Stimulated activated CD4-positive, alpha-beta T cell treated with anti-CD3 and anti-CD28 coated beads, Interleukin-1b, Interleukin-23, amount 100 ng/mL, for 24 hours (primary cell): ENCODE results near the gene COL23A1.

Experiments used
- DNase-seq, 4 experiments: peaks; one replicate each; pipeline ENCODE4 v3.0.0-alpha.2; 2020; ENCODE audit warnings: low read depth in 4 of 4, low spot score in 1 of 4

COL23A1 gene

GRCh38 chr5:178590141-178590923 is at the start of gene COL23A1:
Gene COL23A1 (minus strand): TSS chr5:178590393.
- DNase-seq: no peak

DNA sequence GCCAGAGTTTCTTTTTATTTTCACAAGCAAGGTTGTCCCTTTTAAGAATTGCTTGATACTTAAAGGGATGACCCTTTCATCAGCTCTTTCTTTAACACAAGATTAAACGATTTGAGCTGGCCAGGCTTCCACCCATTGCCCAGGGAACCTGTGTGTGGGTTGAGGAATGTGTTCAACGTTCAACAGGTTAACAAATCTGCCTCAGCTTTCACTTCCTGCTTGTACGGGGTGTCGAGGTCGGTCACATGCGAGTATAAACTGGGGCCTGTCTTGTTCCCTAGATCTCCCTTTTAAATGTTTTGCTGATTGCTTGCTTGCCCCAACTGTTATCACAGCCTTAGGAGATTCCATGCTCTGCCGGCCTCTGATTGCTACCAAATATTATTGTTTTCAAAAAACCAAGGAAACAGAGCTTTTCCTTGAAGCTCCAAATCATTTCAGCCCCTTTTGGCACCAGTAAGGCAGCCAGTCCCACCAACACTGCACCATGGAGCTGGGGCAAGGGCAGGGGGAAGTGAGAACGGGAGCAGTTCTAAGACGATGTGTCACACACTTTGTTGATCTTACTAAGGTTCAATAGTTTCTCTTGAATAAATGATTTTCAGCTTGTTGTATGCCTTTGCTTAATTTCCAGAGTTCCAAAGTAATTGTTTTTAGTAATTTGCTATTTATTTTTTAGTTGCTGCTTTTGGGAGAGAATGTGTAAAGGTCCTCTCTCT is 47.3 kb upstream of the COL23A1 start:
- no peak for DNase-seq

GRCh38 chr5:178632285-178632684 is 42.1 kb upstream of the COL23A1 start:
- no peak for DNase-seq

- no peak for DNase-seq
These were observed 40.8 kb upstream of the COL23A1 start for GRCh38 chr5:178630951-178631350.

DNA sequence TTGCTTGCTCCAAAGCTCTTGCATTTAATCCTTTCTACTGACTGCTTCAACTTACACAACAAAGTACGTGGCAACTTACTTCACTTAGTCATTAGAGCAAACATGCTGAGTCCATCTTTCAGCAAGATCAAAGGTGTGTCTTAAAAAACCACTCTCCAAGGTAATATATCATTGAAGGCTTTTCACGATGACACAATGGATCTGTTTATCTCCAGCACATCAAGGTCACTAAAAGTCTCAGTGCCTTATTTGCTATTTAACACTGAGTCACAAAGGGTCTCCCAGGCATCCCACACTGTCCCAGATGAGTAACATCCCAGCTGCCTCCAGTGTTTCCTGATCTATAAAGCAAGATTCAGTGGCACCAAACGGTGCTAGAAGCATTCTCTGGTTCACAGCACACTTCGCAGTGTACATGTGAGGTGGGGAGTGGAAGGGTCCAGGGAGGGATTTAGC is 40.3 kb upstream of the COL23A1 start:
- DNase-seq: no peak

- no peak for DNase-seq
These were observed 37.0 kb upstream of the COL23A1 start for GRCh38 chr5:178627259-178627598.

DNA sequence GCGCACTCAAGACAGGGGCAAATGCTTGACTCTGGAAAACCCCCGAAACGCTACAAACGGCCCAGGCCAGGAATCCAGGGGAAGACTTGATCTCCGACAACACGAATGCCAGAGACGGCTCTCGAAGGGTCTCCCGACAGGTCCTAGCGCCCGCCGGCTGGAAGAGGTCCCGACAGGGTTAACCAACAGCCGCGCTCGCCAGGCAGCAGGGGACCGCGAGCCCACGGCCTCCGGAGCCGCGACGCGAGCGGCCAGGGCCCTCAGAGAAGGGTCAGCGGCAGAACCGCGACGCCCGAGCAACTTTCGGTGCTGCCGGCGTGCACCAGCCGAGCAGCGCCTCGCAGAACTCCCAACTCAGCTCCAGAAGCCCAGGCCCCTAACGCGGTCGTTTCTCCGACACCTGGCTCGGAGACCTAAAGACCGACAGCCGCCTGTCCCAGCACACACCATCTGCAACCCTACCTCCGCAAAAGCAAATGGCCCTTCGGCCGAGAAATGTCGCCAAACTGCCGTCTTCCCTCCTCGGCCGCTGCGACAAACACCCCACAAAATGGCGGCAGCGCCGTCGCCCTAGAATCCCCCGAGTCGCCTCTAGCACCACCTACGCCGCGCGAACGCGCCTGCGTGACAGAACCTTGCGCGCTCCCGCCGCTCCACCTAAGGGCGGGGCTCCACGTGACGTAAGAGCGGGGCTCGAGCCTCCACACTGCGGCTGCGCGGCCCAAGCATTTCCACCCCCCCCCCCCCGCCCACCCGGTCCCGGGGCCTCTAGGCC is 36.5 kb upstream of the COL23A1 start, which contains the start of gene CLK4:
CLK4 (minus strand) TSS at position 567 of the 775 bp plus-strand sequence. CDS start 3,634 bp downstream, outside the sequence.
- DNase-seq: peak; percentile 92 to 99 (median 96)

- no peak for DNase-seq
These were observed 35.7 kb upstream of the COL23A1 start for GRCh38 chr5:178625679-178626483.

- no peak for DNase-seq
These were observed 34.7 kb upstream of the COL23A1 start for GRCh38 chr5:178624631-178625546.

DNA sequence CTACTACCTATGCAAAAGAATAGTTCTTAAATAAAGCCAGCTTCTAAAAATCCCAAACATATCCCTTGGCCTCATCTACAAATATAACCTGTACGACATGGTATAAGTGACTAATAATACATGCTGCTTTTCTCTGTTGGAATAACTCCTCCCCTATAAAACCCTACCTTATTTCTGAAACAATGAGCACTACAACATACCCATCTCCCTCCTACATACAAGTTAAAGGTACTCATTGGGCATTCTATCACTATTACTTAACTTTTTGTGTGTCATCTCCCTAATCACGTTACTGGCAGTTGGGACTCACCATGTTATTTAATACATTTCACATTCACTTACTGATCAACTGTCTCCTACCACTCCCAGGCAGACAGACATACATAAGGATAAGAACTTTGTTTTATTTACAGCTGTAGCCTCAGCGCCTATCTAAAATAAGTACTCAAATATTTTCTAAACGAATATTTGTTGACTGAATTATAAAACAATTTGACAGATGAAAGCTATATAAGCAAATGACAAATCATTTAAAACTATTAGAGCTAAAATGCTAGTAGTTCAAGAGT is 32.6 kb upstream of the COL23A1 start:
- no peak for DNase-seq

DNA sequence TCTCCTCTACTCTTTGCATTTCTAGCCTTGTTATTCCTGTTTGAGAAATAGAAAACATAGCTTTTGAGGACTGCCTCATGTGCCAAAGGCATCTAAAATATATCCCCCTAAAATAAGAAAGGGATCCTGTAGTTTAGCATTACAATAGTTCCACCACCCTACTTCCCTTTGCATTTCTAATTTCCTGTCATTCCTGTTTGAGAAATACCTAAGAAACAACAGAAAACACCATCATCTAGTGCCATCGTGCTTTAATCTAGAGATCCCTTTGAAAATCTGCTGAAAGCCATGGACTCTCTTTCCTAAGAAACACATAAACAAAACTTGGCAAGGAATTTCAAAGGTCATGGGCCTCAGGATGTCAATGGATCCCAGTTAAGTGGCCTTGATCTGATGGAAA is 29.2 kb upstream of the COL23A1 start:
- no peak for DNase-seq

- no peak for DNase-seq
These were observed 22.1 kb upstream of the COL23A1 start for GRCh38 chr5:178612299-178612698.

DNA sequence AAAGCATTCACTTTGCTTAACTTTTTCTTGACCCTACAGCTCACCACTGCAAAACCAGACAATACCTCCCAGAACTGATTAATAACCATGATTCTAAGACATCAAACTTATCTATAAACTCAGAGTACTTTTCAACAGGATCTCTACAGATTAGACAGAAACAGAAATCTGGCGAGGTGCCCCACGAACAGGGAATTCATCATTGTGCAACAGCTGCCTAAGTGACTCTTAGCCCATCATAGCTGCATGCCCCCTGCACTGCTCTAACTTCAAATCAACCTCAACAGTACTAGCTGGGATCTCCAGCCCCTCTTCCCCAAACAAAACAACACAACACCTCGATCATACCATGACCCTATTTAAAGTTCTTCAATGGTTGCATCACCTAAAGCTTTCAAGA is 16.1 kb upstream of the COL23A1 start:
- DNase-seq: no peak

DNA sequence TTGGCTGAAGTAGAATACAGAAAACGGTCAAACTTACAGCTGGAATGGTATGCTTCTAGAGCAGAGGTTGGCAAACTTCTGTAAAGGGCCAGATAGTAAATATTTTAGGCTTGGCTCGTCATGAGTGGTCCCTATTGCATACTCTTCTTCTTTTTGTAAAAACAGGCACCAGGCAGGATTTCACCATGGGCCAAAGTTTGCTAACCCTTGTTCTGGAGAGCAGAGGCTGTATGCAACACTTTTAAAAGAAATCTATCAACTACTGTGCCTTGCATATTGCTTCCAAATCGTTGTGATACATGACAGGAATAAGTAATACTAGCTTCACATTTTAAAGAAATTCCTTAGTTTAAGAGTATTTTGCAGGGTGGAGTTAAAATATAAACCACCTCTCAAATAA is 15.6 kb upstream of the COL23A1 start:
- no peak for DNase-seq

DNA sequence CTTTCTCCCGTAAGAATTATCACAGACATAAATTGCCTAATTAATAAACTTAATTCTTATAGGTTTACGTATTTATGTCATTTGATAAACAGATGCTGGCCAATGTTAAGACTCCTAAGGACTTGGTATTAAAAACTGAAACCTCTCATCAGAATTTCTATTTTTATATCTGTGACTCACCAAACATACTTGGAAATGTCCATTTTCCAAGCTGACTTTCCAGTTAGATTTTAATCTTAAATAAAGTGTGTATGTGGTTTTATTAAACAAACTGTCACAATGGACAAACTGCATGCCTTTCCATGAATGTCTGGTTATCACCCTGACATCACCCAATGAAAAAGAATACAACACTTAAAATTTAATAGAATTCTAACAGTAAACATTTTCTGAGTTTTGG is 12.6 kb upstream of the COL23A1 start:
- DNase-seq: no peak

GRCh38 chr5:178595750-178596149 is 5.6 kb upstream of the COL23A1 start:
- no peak for DNase-seq

DNA sequence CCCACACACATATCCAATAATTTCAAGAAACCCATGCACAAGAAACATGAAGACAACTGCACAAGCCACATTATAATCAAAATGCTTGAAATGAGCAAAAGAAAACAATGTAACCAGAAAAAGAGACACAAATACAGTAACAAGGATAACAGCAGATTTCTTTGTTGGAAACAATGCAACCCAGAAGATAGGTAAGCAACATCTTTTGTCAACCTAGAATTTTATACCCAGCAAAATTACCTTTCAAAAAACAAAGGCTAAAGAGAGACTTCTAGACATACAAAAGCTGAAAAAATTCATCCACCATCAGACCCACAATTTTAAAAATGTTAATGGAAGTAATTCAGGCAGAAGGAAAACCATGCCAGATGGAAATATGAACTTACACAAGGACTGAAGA is 5.0 kb upstream of the COL23A1 start:
- no peak for DNase-seq

- DNase-seq: no peak
These were observed 781 bp upstream of the COL23A1 start for GRCh38 chr5:178590924-178591423.
